Trophoblast cell (in vitro differentiated cells and primary cell): ENCODE data around the gene ZGPAT.

Experiments
- DNase-seq, 2 donors: peaks; one replicate each; pipeline ENCODE4 v3.0.0-alpha.2; 2016
- H2AFZ ChIP-seq: 2 replicates; pipeline ENCODE4 v1.6.1; 2013; ENCODE audit warnings: low read length, moderate library complexity, mild to moderate bottlenecking; ENCODE audit not compliant: insufficient read depth, poor library complexity
- H2AK5ac ChIP-seq: 2 replicates; pipeline ENCODE4 v1.6.1; 2013; ENCODE audit warnings: mild to moderate bottlenecking, low read length
- H2BK120ac ChIP-seq: 2 replicates; pipeline ENCODE4 v1.6.1; 2013; ENCODE audit warnings: low read length, mild to moderate bottlenecking, moderate library complexity; ENCODE audit not compliant: insufficient read depth, poor library complexity
- H2BK12ac ChIP-seq: 2 replicates; pipeline ENCODE4 v1.6.1; 2013; ENCODE audit warnings: mild to moderate bottlenecking, low read length, moderate library complexity
- H2BK5ac ChIP-seq: 2 replicates; pipeline ENCODE4 v1.6.1; 2013; ENCODE audit warnings: low read length, low read depth, moderate library complexity, mild to moderate bottlenecking; ENCODE audit not compliant: poor library complexity
- H3K14ac ChIP-seq: 2 replicates; pipeline ENCODE4 v1.6.1; 2013; ENCODE audit warnings: mild to moderate bottlenecking, low read length
- H3K18ac ChIP-seq: 2 replicates; pipeline ENCODE4 v1.6.1; 2013; ENCODE audit warnings: mild to moderate bottlenecking, low read length
- H3K23ac ChIP-seq: 2 replicates; pipeline ENCODE4 v1.6.1; 2013; ENCODE audit warnings: low read length
- H3K27ac ChIP-seq: 2 replicates; pipeline ENCODE4 v1.5.1; 2013; ENCODE audit warnings: low read depth, mild to moderate bottlenecking, inconsistent platforms, low read length, moderate library complexity
- H3K27me3 ChIP-seq: 2 replicates; pipeline ENCODE4 v1.6.1; 2013; ENCODE audit warnings: inconsistent platforms, mild to moderate bottlenecking, low read length, moderate library complexity; ENCODE audit not compliant: insufficient read depth
- H3K36me3 ChIP-seq, 2 experiments: 1 replicate in 1 of 2; 2 replicates in 1 of 2; pipeline ENCODE4 v1.6.1; 2013; ENCODE audit warnings: low read length in 2 of 2, mild to moderate bottlenecking in 2 of 2, moderate library complexity in 1 of 2; ENCODE audit not compliant: insufficient read depth in 2 of 2, control insufficient read depth in 1 of 2
- H3K4ac ChIP-seq: 2 replicates; pipeline ENCODE4 v1.6.1; 2013; ENCODE audit warnings: low read depth, mild to moderate bottlenecking, low read length, moderate library complexity
- H3K4me1 ChIP-seq, 2 experiments: 1 replicate in 1 of 2; 2 replicates in 1 of 2; pipeline ENCODE4 v1.6.1; 2013; ENCODE audit warnings: low read length in 2 of 2, mild to moderate bottlenecking in 2 of 2, moderate library complexity in 1 of 2; ENCODE audit not compliant: insufficient read depth in 2 of 2, control insufficient read depth in 1 of 2
- H3K4me2 ChIP-seq: 2 replicates; pipeline ENCODE4 v1.6.1; 2013; ENCODE audit warnings: inconsistent platforms, mild to moderate bottlenecking, low read length, moderate library complexity
- H3K4me3 ChIP-seq: 2 replicates; pipeline ENCODE4 v1.5.1; 2013; ENCODE audit warnings: mild to moderate bottlenecking, low read depth, low read length, inconsistent platforms
- H3K79me1 ChIP-seq: one replicate; pipeline ENCODE4 v1.6.1; 2013; ENCODE audit warnings: low read length
- H3K79me2 ChIP-seq: 2 replicates; pipeline ENCODE4 v1.6.1; 2013; ENCODE audit warnings: low read length, mild to moderate bottlenecking; ENCODE audit not compliant: control insufficient read depth, insufficient read depth, poor library complexity
- H3K9ac ChIP-seq: 2 replicates; pipeline ENCODE4 v1.6.1; 2013; ENCODE audit warnings: mild to moderate bottlenecking, low read length
- H3K9me3 ChIP-seq: 2 replicates; pipeline ENCODE4 v1.6.1; 2013; ENCODE audit warnings: low read depth, mild to moderate bottlenecking, control low read depth, inconsistent platforms, low read length; ENCODE audit not compliant: insufficient read depth
- H4K12ac ChIP-seq: 2 replicates; pipeline ENCODE4 v1.6.1; 2013; ENCODE audit warnings: low read depth, mild to moderate bottlenecking, low read length, moderate library complexity
- H4K8ac ChIP-seq: 2 replicates; pipeline ENCODE4 v1.6.1; 2013; ENCODE audit warnings: low read depth, mild to moderate bottlenecking, low read length, moderate library complexity
- H4K91ac ChIP-seq: one replicate; pipeline ENCODE4 v1.6.1; 2013; ENCODE audit warnings: low read depth, mild to moderate bottlenecking, low read length, moderate library complexity
- WGBS: extraction: QIAGEN DNeasy Blood & Tissue Kit; methylation state at CpG from one replicate; pipeline ENCODE4 v1.1.7; 2013; ENCODE audit warnings: missing lambda C conversion rate; ENCODE audit not compliant: insufficient read length, insufficient coverage; ENCODE audit errors: extremely low coverage; 5-methylcytosine and 5-hydroxymethylcytosine counted together

The ZGPAT gene

DNA sequence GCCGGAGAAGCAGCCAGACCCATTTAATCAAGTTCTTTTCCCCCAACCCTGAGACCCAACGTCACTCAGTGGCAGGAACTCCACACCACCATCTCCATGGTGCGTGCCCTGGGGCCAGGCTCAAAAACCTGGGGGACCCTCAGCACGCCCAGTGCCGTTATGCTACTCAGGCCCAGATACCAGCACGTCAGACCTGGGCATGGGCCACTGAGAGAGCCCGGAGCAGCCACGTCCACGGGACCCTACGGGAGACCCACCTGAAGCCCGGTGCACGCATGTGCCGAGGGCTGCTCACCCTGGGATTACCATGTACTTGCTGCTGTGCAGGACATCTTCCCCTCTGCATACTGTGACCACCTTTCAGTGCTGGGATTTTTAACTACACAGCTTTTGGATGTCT lies 45.5 kb downstream of the ZGPAT start:
- Histone ChIP-seq H3K27ac (no peak overlapping the region), H2BK120ac (no peak overlapping the region), H4K8ac (no peak overlapping the region), H2AK5ac (no peak overlapping the region), H3K36me3 (peaks cover 8 to 10% of the 10 kb centered on the region in 2 experiments), H3K14ac (no peak overlapping the region), H2BK5ac (no peak overlapping the region), H3K79me1 (no peaks in the 10 kb centered on the region), H3K18ac (no peak overlapping the region), H3K9ac (no peak overlapping the region), H2BK12ac (no peak overlapping the region), H2AFZ (no peak overlapping the region), H3K9me3 (peaks cover 7% of the 10 kb centered on the region), H3K27me3 (no peaks in the 10 kb centered on the region), H3K23ac (no peak overlapping the region), H4K91ac (no peak overlapping the region), H3K79me2 (no peaks in the 10 kb centered on the region), H3K4me3 (no peak overlapping the region), H4K12ac (no peak overlapping the region), H3K4me2 (no peak overlapping the region), H3K4ac (no peak overlapping the region), H3K4me1 (no peaks in the 10 kb centered on the region)
- WGBS = no CpG with 5 or more reads among the region's 13 CpGs
- no peak for DNase-seq

DNA sequence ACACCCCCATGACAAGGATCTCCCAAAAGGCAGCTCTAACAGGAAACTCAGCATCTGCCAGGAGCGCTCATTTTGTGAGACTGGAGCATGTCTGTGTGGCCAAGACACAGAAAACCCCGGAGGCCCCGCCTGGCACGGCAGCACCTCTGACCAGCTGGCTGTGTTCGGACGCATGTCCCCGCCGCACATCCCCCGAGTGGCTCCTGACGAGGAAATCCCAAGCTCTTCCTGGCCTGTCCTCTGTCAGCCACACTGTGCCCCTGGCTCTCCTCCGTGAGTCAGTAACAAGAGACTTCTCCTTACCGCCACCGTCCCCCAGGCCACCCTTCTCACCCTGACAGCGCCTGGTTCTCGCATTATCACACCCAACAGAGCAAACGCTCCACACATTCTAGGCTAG lies 46.2 kb downstream of the ZGPAT start:
- H2AK5ac ChIP-seq = no peak overlapping the region
- H3K36me3 ChIP-seq = peaks cover 7 to 8% of the 10 kb centered on the region in 2 experiments
- no peak overlapping the region for H3K14ac ChIP-seq
- H2BK120ac ChIP-seq = no peak overlapping the region
- no peaks in the 10 kb centered on the region for H3K79me1 ChIP-seq
- no peak overlapping the region for H4K91ac ChIP-seq
- H2AFZ ChIP-seq = no peak overlapping the region
- H3K4me3 ChIP-seq = no peak overlapping the region
- H3K4me2 ChIP-seq = no peak overlapping the region
- no peak overlapping the region for H3K18ac ChIP-seq
- no peaks in the 10 kb centered on the region for H3K4me1 ChIP-seq
- DNase-seq = no peak
- H4K12ac ChIP-seq = no peak overlapping the region
- no CpG with 5 or more reads among the region's 16 CpGs for WGBS
- H3K4ac ChIP-seq = no peak overlapping the region
- H3K9ac ChIP-seq = no peak overlapping the region
- no peak overlapping the region for H2BK12ac ChIP-seq
- H2BK5ac ChIP-seq = no peak overlapping the region
- no peak overlapping the region for H4K8ac ChIP-seq
- H3K79me2 ChIP-seq = no peaks in the 10 kb centered on the region
- H3K27me3 ChIP-seq = no peaks in the 10 kb centered on the region
- H3K23ac ChIP-seq = no peak overlapping the region
- H3K9me3 ChIP-seq = peaks cover 7% of the 10 kb centered on the region
- no peak overlapping the region for H3K27ac ChIP-seq

DNA sequence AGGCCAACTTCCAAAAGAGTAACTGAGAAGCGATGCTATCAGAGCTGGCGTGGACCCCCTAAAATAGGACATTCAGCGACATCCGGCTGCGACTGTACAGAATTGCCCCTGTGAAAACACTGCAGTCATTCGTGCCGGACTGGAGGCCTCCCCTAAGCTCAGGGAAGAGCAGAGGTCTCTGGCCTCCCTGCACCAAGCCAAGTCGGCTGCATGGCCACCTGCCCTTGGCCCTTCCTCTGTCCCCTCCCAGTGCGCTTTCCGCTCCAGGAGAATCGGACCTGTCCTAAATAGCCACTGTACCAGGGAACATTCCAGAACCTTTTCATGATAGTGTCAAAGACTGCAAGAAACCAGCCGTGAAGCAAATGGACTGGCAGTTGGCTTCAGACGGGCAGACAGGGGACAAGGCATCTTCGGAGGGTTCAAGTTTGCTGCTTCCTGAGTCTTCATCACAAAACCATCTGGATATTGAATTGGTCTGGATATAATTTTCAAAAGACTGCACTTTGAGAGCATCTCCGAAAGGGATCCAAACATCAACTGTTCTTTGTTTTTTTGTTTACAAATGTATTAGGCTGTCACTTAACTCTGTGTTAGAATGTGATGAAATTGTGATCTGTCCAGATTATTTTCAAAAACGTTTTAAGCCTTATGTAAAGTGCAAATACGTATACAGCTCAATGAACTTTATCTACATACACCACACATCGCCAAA lies 48.3 kb downstream of the ZGPAT start:
- no peak overlapping the region for H3K23ac ChIP-seq
- H4K8ac ChIP-seq = no peak overlapping the region
- H3K18ac ChIP-seq = no peak overlapping the region
- no peaks in the 10 kb centered on the region for H3K79me2 ChIP-seq
- H3K27ac ChIP-seq = no peak overlapping the region
- no peaks in the 10 kb centered on the region for H3K79me1 ChIP-seq
- no peak overlapping the region for H2BK120ac ChIP-seq
- H2BK5ac ChIP-seq = no peak overlapping the region
- H3K27me3 ChIP-seq = no peaks in the 10 kb centered on the region
- H4K12ac ChIP-seq = no peak overlapping the region
- no peak overlapping the region for H3K4me3 ChIP-seq
- peaks cover 7% of the 10 kb centered on the region for H3K9me3 ChIP-seq
- H3K4me1 ChIP-seq = no peaks in the 10 kb centered on the region
- H3K14ac ChIP-seq = no peak overlapping the region
- H3K9ac ChIP-seq = no peak overlapping the region
- no peak overlapping the region for H4K91ac ChIP-seq
- H2AFZ ChIP-seq = no peak overlapping the region
- H2AK5ac ChIP-seq = no peak overlapping the region
- H3K36me3 ChIP-seq = peaks cover 7 to 8% of the 10 kb centered on the region in 2 experiments
- no peak overlapping the region for H3K4ac ChIP-seq
- no peak overlapping the region for H3K4me2 ChIP-seq
- H2BK12ac ChIP-seq = no peak overlapping the region
- no CpG with 5 or more reads among the region's 18 CpGs for WGBS
- DNase-seq = no peak

DNA sequence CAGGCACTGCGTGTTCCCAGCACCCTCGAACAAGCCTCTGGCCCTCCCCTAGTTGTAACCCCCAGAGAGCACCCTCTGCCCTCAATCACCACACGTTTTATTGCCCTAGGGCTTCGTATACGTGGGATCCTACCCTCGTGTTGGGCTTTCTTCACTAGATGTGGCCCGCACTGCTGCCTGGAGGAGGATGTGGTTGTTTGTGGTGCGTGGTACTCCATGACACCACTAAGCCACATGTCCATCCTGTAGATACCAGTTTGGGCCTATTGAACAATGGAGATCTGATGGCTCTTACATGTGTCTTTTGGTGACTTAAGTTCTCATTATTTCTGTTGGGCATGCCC lies 48.8 kb downstream of the ZGPAT start:
- H3K9ac ChIP-seq = no peak overlapping the region
- H3K9me3 ChIP-seq = peaks cover 7% of the 10 kb centered on the region
- no peak overlapping the region for H3K4ac ChIP-seq
- no peaks in the 10 kb centered on the region for H3K79me2 ChIP-seq
- no peak overlapping the region for H3K14ac ChIP-seq
- no peaks in the 10 kb centered on the region for H3K79me1 ChIP-seq
- no peak overlapping the region for H2BK5ac ChIP-seq
- no peak overlapping the region for H3K23ac ChIP-seq
- no peak overlapping the region for H2BK12ac ChIP-seq
- H3K18ac ChIP-seq = no peak overlapping the region
- peaks cover 7 to 8% of the 10 kb centered on the region in 2 experiments for H3K36me3 ChIP-seq
- no peak overlapping the region for H2AFZ ChIP-seq
- no peaks in the 10 kb centered on the region for H3K4me1 ChIP-seq
- no peak overlapping the region for H2AK5ac ChIP-seq
- WGBS = no CpG with 5 or more reads among the region's 8 CpGs
- H4K91ac ChIP-seq = no peak overlapping the region
- no peak overlapping the region for H4K12ac ChIP-seq
- H3K4me3 ChIP-seq = no peak overlapping the region
- no peaks in the 10 kb centered on the region for H3K27me3 ChIP-seq
- no peak overlapping the region for H3K4me2 ChIP-seq
- no peak overlapping the region for H2BK120ac ChIP-seq
- no peak overlapping the region for H4K8ac ChIP-seq
- DNase-seq = no peak
- no peak overlapping the region for H3K27ac ChIP-seq
